Activated T-cell treated with anti-CD3 and anti-CD28 coated beads, Interleukin-2, amount 50 U/mL, for 48 hours (primary cell): Measurements from ENCODE around the gene MMP11.

ENCODE experiments used
- DNase-seq, 2 experiments: peaks; one replicate each; pipeline ENCODE4 v3.0.0-alpha.2; 2020

MMP11 gene

DNA sequence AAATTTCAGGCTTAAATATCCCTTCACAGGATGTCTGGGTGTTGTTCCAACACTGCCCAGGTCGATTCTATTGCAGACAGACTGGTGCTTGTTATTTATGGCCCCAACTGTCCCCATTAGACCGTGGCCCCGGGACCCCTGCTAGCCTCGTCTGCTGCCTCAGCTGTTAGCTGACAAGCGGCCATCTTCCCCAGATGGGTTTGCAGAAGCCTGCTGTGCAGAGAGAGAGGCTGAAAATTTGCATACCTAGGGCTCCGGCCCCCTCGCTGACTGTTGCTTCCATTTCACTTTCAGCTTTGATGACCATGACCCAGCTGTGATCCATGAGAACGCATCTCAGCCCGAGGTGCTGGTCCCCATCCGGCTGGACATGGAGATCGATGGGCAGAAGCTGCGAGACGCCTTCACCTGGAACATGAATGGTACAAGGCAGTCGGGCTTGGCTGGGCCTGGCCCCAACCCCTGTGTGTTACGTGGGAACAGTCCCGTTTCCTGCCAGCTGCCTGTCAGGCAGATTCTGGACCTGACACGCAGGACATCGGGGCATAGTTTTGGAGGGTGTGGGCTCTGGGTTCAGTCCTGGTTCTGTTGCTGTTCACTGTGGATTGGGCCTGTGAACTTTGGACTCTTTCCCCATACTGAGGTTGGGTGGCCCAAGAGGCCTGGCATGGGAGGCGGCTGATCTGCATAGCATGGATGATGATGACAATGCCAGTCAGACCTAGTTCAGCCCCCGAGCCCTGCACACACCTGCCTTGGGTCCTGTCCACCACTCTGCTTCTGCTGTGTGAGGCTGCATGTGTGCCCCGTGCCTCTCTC lies 30.6 kb downstream of the MMP11 start:
- DNase-seq: no peak

DNA sequence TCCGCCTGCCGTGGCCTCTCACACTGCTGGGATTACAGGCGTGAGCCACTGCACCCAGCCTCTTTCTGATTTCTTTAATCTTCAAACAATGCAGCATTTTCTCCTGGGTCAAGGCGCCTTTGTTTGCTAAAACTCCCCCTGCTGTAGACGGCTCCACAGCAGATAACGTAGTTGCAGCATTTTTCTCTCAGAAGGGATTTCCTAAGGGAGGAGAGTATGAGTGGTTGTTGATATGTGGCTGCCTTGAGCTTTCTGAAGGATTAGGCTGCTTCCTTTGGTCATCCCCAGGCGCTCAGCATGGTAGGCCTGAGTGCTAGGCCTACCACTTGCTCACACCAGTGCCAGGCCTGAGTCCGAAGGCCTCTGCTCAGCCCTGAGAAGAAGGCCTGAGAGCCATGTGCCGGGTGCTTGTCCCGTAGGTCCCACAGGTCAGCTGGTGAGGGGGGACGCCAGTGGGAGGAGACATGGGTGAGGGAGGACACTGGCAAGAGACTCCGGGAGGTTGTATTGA lies 32.2 kb downstream of the MMP11 start:
- DNase-seq: no peak

DNA sequence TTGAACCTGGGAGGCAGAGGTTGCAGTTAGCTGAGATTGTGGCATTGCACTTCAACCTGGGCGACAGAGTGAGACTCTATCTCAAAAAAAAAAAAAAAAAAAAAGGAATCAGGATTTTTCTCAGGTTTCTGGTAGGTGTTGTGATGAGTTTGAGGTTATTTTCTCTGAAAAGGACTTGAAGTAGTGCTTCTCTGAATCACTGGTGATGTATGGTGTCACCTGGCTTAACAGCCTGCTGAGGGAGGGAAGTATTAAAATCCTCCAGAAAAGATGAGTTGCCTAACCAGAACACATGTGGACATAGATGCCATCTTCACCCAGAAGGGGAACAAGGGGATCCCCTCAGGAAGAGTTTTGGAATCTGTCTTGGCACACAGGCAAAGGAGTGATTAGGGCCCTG lies 34.2 kb downstream of the MMP11 start:
- DNase-seq: no peak

DNA sequence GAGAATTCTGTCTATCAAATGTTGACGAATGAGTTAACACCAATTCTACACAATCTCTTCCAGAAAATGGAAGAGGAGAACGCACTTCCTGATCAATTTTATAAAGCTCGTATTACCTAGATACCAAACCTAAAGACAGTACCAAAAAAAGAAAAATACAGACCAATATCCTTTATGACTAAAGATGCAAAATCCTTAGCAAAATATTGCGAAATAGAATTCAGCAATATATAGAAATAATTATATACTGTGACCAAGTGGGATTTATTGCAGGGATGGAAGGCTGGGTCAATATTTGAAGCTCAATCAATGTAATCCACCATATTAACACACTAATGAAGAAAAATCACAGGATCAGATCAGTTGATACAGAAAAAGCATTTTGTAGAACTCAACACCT lies 39.7 kb downstream of the MMP11 start:
- DNase-seq: no peak

DNA sequence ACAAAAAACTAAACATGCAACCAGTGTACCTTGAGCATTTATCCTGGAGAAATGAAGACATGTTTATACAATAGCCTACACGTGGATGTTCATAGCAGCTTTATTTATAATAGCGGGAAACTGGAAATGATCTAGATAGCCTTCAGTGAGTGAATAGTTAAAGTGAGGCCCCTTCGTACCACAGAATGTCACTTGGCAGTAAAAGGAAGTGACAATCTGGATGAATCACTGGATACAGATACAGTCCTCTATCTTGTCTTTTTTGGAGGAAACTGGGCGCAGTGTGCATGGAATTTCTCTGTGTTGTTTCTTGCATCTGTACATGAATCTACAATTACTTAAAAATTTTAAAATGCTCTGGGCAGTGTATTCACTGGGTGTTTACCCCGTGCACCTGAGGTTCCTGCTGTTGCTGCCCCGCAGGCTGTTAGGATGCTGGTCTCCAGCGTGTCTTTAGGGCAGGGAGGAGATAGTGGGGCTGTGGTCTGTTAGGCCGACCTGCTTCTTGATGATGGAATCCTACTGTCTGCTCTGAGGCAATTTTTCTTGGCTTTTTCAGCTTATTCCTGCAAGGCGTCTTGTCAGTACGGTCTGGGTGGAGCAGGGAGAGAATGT lies 43.0 kb downstream of the MMP11 start:
- no peak for DNase-seq

DNA sequence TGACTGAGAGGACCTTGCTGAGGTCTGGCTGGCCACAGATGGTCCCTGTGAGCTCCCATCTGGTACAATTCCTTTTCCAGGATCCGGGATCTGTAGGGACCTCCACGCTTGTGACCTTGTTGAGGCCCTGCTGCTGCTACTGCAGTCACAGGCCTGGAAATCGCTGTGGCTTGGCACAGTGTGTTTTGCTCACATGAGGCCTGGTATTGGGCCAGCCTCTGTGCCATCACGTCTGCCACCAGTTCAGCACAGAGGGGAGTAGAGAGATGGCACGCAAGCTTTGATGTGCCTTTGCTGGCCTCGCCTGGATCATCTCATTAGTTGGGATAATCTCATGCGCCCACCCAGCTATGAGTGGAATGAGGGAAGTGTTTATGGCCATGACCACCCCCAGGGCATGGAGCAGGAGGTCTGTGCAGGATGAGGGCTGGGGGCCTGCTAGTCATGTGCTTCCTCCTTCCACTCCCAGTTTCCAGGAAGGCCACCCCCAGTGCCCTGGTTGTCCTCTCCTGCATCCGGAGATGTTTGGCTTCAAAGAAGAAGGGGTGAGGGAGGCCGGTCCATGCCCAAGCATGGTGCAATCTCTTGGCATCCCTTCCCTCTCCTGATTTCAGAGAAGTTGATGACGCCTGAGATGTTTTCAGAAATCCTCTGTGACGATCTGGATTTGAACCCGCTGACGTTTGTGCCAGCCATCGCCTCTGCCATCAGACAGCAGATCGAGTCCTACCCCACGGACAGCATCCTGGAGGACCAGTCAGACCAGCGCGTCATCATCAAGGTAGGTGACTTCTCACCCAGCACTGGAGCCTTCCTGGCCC lies 43.7 kb downstream of the MMP11 start:
- no peak for DNase-seq

DNA sequence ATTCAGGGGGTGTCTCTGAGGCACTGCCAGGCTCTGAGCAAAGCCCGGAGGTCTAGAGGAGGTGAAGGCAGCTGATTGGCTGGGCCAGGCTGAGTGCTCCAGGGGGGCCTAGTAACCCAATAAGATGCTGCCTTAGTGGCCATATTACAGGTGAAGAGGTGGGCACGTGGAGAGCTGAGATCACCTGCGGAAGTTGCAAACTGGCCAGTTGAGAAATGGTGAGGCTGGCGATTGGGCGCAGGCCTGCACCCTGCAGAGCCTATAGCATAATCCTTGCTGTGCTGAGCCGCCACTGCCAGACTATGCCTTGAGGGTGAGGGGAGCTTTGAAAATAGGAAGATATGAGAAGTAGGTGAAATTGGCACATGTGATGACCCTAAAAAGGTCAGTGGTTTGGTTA lies 44.5 kb downstream of the MMP11 start:
- DNase-seq: no peak

DNA sequence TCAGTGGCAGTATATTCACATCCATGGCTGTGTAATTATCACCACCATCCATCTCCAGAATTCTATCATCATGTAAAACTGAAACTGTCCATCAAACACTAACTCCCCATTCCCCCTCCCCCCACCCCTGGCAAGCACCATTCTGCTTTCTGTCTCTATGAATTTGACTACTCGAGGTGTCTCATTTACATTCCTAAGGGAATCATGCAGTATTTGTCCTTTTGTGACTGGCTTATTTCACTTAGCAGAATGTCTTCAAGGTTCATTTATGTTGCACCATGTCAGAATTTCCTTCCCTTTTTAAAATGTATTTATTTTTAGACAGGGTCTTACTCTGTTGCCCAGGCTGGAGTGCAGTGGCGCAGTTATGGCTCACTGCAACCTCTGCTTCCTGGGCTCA lies 45.9 kb downstream of the MMP11 start:
- DNase-seq: no peak

DNA sequence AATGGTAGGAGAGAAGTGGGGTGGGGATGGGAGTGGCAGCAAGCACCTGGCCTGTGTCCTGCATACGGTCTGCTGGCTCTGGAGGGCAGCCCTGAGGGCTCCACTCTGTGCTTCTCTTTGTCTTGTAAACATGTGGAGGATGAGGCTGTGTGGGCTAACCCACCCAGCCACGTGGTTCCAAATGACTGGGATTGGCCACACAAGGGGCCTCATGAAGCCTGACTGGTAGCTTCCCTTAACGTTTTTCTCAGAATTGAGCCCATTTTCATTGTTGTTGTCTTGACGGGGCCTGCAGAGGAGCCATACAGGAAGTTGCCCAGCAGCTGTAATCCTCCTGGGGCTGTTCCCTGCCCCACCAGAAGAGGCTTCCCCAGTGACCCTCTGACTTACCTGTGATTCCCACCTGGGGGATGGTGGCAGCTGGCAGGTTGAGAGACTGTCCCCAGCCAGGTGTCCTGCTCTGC lies 48.1 kb downstream of the MMP11 start:
- no peak for DNase-seq

DNA sequence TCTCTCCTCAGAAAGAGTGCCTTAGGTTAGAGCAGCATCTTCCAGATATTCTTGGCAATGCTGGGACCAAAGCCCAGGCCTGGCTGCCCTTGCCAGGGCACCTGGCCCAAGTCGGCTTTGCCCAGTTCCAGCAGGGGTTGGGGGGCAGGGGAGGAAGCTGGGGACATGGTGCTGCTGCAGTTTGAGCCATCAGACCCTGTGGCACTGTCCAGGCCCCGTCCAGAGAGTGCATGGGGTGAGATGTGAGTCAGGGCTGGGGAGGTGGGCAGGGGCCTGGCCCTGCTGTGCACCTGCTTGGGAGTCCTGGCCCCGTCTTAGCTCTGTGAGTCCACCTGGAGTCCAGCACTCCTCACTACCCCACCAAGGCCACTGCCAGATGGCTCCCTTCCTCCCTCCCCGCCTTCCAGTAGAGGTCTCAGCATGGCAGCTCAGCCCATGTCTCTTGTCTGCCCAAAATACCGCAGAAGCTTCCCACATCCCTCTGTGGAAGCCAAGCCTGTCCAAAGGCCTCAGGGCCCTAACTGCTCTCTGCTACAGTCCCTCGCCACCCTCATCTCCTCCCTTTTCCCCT lies 49.5 kb downstream of the MMP11 start:
- DNase-seq: no peak

DNA sequence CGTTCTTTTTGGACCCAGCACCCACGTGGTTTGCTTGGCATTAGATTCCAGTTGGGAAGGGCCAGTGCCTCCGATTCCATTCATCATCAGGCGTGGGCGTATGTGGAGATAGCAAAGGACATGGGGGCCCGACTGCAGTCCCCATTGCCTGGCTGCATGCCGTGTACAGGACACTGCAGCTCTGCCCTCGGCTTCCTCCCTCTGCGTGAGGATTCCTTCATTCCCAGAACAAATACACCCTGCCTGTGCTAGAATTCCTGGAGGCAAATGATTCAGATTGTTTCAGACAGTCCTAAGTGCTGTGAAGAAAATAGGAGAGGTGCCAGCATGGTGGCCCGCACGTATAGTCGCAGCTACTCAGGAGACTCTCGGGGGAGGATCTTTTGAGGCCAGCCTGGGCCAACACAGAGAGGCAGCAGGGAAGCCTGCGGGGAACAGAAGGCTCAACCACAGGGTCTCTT lies 50.7 kb downstream of the MMP11 start:
- DNase-seq: no peak

DNA sequence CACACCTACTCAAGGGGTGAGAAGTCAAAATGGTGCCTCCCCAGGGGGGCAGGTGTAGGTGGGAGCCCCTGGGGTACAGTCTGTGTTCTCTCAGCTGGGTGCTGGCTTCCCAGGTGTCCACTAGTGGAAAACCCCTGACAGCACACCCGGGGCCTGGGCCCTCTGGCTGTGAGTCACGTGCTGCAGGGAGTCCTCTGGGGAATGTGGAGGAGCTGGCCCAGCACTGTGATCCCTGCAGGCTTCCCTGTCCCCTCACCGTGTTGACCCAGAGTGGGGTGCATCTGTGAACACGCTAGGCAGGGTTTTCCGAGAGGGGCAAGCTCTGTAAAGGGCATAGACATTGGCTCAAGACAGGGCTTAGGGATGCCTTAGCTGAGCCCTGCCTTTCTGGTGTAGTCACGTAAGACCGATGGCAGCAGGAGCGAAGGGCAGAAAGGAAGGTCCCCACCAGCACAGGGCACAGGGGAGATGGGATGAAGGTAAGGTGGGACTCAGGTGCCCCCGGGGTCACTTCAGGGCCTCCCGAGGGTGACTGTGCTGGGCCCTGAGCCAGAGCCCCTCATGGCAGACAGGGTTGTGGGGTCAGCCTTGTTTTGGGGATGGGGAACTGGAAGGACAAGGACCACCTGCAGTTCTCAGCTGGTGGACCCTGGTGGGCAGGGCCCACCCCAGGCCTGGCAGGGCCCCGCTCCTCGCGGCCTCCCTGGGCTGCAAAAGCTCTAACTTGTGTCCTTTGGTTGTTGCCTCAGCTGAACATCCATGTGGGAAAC lies 52.0 kb downstream of the MMP11 start:
- DNase-seq: no peak

DNA sequence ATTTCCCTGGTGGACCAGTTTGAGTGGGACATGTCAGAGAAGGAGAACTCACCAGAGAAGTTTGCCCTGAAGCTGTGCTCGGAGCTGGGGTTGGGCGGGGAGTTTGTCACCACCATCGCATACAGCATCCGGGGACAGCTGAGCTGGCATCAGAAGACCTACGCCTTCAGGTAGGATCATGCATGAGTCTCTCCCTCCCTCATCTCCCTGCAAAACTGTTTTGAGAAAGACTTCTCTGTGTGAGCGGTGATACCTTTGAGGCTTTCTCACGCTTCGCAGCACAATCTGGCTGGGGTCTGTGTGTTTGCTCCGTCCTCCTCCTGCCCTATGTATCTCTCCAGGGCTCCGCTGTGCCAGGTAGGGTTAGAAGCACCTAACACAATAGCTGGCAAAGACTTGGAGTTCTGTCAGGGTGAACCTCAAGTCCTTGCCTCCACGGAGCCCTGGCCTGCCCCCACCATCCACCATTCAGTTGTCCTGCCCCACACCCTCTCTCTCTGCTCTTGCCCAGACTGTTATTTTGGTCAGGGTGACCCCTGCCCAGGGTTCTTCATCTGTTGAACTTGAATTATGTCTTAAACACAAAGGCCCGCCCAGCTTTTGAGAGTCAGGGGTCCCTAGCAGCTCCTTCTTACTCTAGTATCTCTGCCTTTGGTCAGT lies 52.7 kb downstream of the MMP11 start:
- DNase-seq: no peak

DNA sequence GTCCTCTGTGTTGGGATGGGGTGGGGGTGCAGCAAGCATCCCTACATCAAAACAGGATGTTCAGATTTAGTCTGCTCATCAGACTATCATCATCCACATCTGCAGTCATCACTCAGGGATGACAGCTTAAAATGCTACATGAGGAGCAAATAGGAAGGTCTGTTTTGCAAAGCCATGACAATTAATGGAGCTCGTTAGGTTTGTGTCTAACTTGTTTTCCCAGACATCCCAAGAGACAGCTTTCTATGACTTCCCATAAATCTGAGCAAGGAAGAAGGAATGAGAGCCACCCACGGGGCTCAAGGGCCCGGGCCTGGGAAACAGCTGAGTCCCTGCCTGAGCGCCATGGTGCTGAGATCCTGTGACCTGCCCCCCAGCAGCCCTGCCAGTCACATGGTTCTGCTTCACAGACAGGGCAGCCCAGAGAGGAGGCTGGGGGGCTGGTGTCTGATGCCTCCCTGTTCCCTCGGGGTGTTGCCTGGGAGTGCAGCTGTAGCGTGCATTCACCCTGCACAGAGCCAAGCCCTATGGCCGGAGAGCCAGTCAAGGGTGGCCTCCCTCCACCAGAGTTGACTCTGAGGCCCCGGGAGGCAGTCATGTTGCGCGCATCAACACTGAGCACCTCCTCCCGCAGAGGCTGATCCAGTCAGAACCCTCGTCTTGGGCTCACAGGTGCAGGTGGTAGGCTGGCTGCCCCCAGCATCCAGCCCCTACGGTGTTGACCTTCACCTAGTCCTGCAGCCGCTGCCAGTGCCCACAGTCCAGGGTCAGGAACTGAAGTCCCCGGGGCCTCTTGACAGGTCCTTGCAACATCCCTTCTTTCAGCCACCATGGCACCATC lies 54.1 kb downstream of the MMP11 start:
- DNase-seq: no peak

DNA sequence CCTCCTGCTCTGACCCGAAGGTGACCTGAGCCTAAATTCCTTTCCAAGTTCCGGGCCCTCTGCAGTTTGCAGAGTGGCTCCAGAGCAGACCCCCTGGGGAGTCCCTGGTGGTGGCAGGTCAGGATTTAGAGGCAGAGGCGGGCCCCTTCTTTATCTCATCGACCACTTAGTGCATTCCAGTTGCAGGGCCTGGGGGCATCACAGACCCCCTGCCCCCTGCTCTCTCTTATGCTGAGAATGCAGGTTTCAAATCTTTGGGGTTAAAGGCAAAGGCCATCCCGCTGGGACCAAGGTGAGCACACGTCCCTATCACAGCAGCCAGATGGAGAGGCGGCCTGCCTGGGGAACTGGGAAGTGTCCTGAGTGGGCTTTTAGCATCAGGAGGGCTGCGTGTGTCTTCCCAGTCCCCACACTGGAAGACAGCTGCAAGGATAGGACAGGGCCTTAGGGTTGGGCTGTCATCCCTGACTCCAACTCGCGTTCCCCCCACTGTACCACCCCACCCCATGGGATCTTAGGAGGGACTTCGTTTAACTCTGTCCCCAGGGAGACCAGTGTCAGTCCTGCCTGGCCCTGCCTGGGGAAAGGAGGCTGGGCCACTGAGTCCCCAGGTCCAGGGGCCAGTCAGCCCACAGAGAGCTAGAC lies 54.8 kb downstream of the MMP11 start:
- DNase-seq: no peak

DNA sequence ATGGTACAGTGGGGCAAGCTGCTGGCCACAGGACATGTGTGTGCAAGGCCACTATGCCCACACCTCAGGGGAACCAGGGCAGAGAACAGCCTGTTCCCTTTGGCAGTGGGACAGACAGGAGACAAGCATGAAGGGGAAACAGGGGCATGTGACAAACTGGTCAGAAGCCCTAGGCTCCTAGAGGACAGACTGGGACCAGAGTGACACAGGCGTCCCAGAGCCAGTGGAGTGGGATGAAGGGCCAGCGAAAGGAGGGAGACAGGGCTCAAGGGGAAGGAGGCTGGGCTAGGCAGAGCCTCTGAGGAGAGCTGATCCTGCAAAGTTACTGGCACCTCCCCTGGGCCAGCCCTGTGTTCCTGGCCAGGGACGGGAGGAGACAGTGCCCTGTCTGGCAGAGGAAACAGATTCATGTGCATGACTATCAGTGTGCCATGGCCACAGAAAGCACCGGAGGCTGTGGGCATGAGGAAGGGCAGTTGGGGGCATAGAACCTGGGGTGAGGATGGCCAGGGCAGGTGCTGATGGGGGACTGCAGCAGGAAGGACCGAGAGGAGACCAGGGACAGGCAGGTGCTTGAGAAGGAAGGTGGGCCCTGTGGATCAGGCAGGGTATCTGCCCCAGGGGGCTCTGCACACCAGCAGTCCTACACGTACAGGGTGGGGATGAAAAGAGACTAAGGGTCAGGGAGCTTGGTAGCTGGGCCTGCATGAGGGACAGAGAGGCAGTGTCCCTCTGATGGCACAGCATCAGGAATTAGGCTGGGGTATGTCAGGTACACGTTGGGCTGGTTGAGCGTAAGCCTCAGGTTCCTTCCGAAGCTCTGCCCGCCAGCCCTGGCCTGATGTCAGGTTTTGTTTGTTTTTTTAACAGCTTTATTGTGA lies 56.4 kb downstream of the MMP11 start:
- DNase-seq: no peak

DNA sequence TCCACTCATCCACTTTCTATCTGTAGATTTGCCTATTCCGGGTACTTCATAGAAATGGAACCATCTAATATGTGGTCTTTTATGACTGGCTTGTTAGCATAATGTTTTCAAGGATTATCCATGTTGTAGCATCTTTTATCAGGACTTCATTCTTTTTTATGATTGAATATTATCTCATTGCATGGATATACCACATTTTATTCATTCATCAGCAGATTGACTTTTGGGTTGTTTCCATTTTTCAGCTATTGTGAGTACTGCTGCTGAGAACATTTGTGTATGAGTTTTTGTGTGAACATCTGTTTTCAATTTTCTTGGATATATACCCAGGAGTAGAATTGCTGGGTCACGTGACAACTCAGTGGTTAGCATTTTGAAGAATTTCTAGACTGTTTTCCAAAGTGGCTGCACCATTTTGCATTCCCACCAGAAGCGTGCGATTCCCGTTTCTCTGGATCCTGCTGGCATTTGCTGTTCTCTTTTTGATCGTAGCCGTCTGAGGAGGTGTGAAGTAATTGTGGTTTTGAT lies 57.3 kb downstream of the MMP11 start:
- no peak for DNase-seq

DNA sequence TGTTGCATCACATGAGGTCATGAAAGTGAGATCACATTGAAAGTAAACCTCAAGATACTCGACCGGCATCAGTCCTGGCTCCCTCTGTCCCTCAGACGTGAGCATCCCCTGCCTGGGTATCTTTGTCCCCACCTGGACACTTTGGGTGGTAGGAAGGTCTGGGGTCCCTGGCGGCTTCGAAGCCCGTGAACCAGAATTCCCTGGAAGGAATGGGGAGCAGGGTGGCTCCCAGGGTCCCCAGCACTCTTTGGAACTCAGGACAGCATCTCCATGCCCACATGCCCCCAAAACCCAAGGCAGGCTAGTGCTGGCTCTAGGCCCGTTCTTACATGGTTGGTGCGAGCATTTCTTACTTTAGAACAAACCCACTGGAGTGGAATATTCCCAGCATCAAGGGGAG lies 58.6 kb downstream of the MMP11 start:
- no peak for DNase-seq

DNA sequence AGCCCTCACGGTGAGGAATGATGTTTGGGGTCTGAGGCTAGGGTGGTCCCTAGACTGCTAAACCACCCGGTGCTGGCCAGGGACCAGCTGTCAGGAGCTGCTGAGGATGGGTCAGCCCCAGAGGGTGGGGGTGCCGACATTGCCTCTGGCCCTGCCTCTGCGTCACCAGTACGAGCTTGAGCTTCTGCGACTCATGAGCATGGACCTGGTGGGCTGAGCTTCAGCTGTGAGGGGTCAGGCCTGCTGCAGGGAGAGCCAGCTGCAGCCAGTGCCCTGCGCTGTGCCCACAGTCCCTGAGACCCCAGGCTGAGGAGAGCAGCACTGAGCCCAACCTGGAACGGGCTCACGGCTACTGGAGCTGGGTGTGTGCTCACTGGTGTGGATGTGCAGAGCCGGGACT lies 59.1 kb downstream of the MMP11 start:
- DNase-seq: no peak
